ENCODE measurements around the gene SH3PXD2A. TPM values are rescaled to one million over a fixed set of nuclear protein-coding genes. Genes with fewer than 3 reads are reported as not detected.

SH3PXD2A gene
- polyA plus RNA-seq, 1 experiment: 50.2 TPM

GRCh38 chr10:103789161-103789560, 66.2 kb downstream of the SH3PXD2A start:
- ChIA-PET POLR2A (no interaction called here), CTCF (interaction anchor here (0.7 to 1.6 kb wide), 5 partner anchors 10 to 206 kb away, joined by 3 to 4 read pairs (median 3); no protein-coding TSS in a partner anchor)
- no peaks in the 10 kb centered on the region for H3K27me3 ChIP-seq (ENCODE audit: control insufficient read depth, insufficient read depth, low read length)
- no peaks in the 10 kb centered on the region for H3K36me3 ChIP-seq (ENCODE audit: control insufficient read depth, insufficient read depth, low read length)
- DNase-seq (ENCODE audit: low read depth): no peak
- no peak overlapping the region for H3K4me3 ChIP-seq (ENCODE audit: low read depth, low read length)
- no peak for TF ChIP-seq CTCF (IDR thresholded peaks at IDR 0.05; ENCODE audit: insufficient read depth, low read depth, low read length)

- no peak for DNase-seq (ENCODE audit: low read depth)
- TF ChIP-seq CTCF (IDR thresholded peaks at IDR 0.05; ENCODE audit: insufficient read depth, low read depth, low read length): no peak
- H3K27me3 ChIP-seq (ENCODE audit: control insufficient read depth, insufficient read depth, low read length): no peaks in the 10 kb centered on the region
- POLR2A ChIA-PET: no interaction called here
- no peaks in the 10 kb centered on the region for H3K36me3 ChIP-seq (ENCODE audit: control insufficient read depth, insufficient read depth, low read length)
- CTCF ChIA-PET: no interaction called here
- H3K4me3 ChIP-seq (ENCODE audit: low read depth, low read length): no peak overlapping the region
These were observed 68.0 kb downstream of the SH3PXD2A start for GRCh38 chr10:103787331-103787730.

- CTCF ChIA-PET: no interaction called here
- H3K4me3 ChIP-seq (ENCODE audit: low read depth, low read length): no peak overlapping the region
- no peaks in the 10 kb centered on the region for H3K27me3 ChIP-seq (ENCODE audit: control insufficient read depth, insufficient read depth, low read length)
- no peak for TF ChIP-seq CTCF (IDR thresholded peaks at IDR 0.05; ENCODE audit: insufficient read depth, low read depth, low read length)
- DNase-seq (ENCODE audit: low read depth): no peak
- POLR2A ChIA-PET: no interaction called here
- H3K36me3 ChIP-seq (ENCODE audit: control insufficient read depth, insufficient read depth, low read length): no peaks in the 10 kb centered on the region
These were observed 69.4 kb downstream of the SH3PXD2A start for GRCh38 chr10:103786020-103786419.

- H3K4me3 ChIP-seq (ENCODE audit: low read depth, low read length): no peak overlapping the region
- ChIA-PET POLR2A (no interaction called here), CTCF (interaction anchor here (1.3 kb wide), 1 partner anchor 20 kb away, joined by 3 read pairs; no protein-coding TSS in a partner anchor)
- no peak for DNase-seq (ENCODE audit: low read depth)
- no peaks in the 10 kb centered on the region for H3K27me3 ChIP-seq (ENCODE audit: control insufficient read depth, insufficient read depth, low read length)
- H3K36me3 ChIP-seq (ENCODE audit: control insufficient read depth, insufficient read depth, low read length): no peaks in the 10 kb centered on the region
- no peak for TF ChIP-seq CTCF (IDR thresholded peaks at IDR 0.05; ENCODE audit: insufficient read depth, low read depth, low read length)
These were observed 70.5 kb downstream of the SH3PXD2A start for GRCh38 chr10:103784723-103785418.

- ChIA-PET CTCF (interaction anchor here (0.6 to 1.3 kb wide), 2 partner anchors 19 to 238 kb away, joined by 3 read pairs; no protein-coding TSS in a partner anchor), POLR2A (no interaction called here)
- Histone ChIP-seq H3K36me3 (ENCODE audit: control insufficient read depth, insufficient read depth, low read length) (no peaks in the 10 kb centered on the region), H3K4me3 (ENCODE audit: low read depth, low read length) (no peak overlapping the region), H3K27me3 (ENCODE audit: control insufficient read depth, insufficient read depth, low read length) (no peaks in the 10 kb centered on the region)
- no peak for TF ChIP-seq CTCF (IDR thresholded peaks at IDR 0.05; ENCODE audit: insufficient read depth, low read depth, low read length)
- no peak for DNase-seq (ENCODE audit: low read depth)
These were observed 71.3 kb downstream of the SH3PXD2A start for GRCh38 chr10:103784089-103784488.

All from BJ (cell line).